CD4-positive, alpha-beta T cell treated with Interleukin-6 for 4 hours (primary cell): ENCODE measurements around the gene C17orf100.
"Not testable (repeated sequence)": the region's sequence is repeated elsewhere in the genome, so short reads cannot be mapped to it uniquely, and the experiment has no call there.

ENCODE experiments used
- DNase-seq: peaks from one replicate; pipeline ENCODE4 v3.0.0-alpha.2; 2020; ENCODE audit warnings: mixed read lengths

Gene C17orf100

GRCh38 chr17:6641247-6641863 lies 10.2 kb upstream of the C17orf100 start:
- DNase-seq: no peak

DNA sequence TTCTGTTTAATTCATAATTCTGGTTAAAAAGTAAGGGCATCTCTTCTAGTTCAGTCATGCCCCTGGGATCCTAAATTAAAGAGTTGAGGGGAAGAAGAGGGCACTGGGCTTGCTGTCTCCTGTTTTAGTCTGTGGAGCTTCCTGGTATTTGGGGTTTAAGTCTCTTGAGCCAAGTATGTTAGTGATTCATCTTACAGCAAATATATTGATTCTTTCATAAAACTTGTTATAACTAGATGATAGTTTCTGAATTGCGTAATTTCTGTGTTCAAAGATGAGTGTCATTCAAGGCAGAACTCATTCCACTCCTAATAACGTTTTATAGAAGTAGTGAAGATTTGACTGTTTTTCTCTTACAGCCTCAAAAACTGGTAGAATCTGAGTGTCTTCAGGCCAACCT lies 9.0 kb upstream of the C17orf100 start:
- DNase-seq: no peak

DNA sequence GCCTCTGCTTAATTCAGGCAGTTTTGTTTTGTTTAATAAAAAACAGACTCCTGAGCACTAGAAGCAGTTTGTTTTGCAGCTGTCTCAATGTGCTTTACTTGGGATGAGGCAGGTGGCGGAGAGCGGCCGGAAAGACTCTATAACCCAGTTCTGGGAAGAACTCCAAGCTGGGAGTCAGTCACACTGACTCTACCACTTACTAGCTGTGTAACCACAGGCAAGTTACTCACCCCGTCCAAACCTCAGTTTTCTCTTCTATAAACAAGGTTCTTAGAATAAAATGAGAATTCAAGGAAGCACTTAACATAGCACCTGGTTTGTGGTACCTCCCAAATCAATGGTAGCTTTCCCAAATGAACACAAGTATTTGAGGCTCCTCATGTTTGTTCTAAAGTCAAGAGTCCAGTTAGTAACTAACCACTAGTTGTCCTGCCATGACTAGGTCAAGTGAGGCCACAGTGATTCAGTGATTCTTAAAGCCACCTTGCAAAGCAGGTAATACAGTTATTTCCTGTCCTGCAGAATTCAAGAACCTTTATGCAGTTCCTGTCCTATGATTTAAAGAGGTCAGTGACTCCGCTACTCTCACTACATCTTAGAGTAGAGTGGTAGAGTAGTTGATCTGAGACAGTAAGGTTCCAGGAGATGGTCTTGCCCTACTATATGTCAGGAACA lies 8.0 kb upstream of the C17orf100 start:
- no peak for DNase-seq

DNA sequence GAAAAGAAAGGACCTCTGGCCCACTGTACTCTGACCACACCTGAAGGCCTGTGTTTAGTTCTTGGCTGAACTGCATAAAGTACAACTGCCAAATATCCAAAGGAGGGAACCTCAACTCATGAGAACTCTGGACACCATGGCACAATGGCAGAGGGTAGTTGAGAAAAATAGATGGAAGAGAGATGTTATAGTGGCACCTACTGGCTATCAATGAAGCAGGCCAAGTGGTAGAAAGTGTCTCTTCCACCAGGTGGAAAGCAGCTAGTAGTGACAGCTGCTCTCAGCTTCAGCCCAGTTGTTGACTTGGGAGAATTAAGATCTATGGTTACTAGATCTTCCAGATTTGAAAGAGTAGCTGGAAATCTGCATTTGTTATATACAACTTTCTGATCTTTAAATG lies 3.4 kb upstream of the C17orf100 start:
- DNase-seq: no peak

DNA sequence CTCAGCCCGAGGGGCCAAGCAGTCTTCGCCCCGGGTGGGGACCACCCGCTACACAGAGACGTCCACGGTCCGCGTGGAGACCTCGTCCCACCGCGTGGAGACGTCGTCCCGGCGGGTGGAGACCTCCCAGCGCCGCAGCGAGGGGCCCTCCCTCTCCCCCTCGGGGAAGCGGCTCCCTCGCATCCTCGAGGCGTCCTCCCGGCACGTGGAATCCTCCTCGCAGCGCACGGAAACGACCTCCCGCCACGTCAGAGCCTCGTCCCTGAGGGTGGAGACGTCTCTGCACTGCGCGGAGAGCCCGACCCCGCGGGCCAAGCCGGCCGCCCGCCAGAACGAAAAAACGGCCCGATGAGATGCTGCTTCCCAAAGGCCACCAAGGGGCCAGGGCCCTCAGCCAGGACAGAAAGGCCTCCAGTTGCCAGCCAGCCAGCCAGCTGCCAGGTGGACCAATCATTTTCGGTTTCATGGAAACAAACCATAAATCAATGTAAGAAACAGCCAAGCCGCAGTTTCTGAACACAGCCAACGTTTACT lies 424 bp downstream of the C17orf100 start:
- DNase-seq: peak; percentile 57

DNA sequence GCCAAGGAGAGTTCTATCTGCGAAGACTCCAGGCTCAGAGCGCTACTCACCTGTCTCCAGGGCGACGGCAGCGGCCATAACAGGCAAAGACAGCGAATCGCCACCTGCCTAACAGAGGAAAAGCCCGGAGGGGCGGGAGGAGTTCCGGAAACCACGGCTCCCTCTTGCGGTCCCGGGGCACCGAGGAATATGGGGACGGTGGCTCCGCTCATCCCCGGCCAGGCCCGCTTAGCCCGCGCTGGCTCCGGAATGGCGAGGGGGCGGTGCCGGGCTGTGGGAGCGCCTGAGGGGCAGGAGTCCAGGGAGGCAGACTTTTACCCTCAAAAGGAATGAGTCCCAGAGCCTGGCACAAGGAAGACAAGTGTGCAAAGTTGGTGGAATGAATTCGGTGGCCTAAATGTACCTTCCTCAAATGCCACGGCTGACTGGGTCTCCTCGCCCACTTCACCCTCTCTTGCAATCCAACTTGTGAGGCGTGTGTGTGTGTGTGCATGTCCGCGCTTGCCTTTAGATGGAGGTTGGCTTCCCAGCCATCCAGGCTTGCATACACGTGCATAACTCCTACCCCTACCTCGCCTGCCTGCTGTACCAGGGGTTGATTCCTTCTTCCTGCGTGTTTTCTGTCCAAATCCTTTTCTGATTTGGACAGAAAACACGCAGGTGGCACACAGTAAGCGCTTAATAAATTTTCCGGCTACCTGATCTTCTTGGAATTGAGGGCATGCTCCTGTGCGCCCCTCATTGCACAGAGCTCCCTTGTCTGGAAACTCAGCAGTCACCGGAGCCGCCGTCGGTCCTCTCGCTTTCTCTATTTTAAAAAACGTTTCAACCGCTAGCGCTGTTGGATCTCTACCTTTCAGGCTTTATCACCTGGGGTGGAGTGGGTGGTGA lies 3.5 kb downstream of the C17orf100 start:
- DNase-seq: no peak

DNA sequence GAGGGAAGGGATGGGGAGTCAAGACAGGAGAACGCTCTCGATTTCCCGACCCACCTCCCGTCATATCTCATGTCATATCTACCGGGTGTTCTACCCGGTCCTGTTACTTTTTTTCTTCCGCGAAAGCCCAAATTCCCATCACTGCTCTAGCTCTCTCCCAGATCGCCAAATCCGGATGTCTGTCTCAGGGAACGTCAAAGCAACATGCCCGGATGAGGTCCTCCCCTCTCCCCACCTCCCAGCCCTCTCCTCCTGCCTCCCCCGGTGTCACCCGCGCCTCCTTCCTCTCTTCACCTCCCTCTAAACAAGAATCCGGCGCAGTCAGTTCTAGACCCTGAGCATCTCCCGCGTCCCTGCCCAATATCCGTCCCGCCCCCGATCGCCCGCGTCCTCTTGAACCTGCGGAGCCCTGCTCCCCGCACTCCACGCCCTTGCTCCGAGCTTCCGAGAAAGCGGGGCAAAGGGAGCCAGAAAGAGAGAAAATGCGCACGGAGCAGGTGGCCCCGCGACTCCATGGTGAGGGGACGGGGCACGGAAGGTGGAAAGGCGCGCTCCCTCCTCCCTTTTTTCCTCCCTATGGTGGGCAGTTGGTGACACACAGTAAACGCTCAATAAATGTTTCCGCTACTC lies 4.3 kb downstream of the C17orf100 start:
- DNase-seq: not testable (repeated sequence)

DNA sequence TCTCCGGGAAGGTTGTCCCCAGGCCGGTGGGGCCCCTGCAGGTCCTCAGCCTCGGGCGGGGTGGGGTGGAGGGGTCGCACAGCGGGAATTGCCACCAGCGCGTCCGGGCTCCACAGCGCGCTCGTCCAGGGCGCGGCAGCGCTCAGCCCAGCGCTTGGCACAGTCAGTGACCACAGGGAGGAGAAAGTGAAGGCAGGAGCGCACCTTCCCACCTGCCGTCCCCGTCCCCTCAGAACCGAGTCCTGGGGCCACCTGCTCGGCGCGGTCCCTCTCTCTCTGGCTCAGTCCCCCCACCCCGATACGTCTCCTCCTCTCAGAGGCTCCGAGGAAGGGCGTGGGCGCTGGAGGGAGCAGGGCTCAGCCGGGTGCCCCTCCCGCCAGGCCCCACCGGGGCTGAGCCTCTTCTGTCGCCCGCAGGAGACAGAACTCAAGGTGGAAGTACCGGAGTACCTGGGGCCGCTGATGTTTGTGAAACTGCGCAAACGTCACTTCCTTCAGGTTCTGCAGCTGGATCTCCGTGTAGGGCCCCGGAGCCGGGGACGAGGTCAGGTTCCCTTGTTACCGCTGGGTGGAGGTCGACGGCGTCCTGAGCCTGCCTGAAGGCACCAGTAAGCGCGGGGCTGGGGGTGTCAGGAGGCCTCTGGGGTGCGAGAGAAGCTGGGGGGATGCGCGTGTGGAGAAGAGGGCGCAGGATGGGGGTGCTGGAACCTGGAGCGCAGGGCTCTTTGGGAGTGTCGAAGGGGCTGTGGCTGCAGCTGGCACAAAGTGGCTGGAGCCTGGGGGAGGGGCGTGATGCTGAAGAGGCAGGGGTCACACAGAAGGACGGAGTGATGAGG lies 5.5 kb downstream of the C17orf100 start:
- peak; percentile 72 for DNase-seq

GRCh38 chr17:6657633-6658287 lies 6.2 kb downstream of the C17orf100 start:
- no peak for DNase-seq

- not testable (repeated sequence) for DNase-seq
These were observed 6.8 kb downstream of the C17orf100 start for GRCh38 chr17:6658411-6658810.

- no peak for DNase-seq
These were observed 8.5 kb downstream of the C17orf100 start for GRCh38 chr17:6660101-6660500.

DNA sequence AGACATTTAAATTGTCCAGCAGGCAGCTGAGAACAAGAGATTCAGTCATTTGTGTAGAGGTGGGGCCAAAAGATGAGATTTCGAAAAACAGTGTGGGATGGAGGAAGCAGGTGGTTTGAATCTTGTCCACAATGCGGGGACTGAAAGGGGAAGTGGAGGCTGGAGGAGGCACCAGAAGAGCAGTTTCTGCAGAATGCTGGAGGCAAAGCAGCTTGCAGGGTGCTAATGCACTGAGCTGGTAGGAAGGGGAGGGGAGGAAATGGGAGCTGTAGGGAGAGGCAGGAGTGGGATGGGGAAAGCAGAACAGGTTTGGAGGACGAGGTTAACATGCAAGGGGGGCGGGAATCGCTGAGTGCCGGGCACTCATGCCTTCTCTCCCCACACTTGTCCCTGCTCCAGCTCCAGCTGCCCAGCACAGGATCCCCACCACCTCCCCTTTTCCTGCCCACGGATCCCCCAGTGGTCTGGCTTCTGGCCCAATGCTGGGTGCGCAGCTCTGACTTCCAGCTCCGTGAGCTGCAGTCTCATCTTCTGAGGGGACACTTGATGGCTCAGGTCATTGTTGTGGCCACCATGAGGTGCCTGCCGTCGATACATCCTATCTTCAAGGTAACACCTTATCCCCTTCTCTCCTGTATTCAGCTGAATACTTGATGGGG lies 9.4 kb downstream of the C17orf100 start:
- no peak for DNase-seq

DNA sequence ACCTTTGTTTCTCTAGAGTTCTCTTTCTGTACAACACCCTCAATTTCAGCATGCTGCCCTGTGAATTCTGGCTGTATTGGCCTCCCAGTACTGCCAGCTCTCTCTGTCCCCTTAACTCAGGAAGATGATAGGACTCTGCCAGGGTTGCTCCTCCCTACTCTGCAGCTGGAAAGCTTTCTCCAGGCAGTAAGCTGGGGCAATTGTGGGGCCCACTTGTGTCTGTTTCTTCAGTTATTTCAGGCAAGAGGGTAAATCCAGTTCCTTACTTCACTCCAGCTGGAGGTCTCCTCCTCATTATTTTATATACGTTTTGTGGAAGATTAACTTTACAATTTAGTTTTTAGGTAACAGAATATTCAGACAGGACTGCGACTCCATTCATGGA lies 9.9 kb downstream of the C17orf100 start:
- DNase-seq: no peak

DNA sequence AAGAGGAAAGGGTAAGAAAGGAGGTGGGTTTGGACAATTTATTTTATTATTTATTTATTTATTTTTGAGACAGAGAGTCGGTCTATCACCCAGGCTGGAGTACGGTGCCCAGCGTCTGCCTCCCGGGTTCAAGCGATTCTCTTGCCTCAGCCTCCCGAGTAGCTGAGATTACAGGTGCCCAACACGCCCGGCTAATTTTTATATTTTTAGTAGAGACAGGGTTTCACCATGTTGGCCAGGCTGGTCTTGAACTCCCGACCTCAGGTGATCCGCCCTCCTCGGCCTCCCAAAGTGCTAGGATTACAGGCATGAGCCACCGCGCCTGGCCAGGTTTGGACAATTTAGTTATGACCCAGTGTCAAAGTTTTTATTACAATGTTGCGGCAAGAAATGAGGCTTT lies 11.6 kb downstream of the C17orf100 start:
- not testable (repeated sequence) for DNase-seq

DNA sequence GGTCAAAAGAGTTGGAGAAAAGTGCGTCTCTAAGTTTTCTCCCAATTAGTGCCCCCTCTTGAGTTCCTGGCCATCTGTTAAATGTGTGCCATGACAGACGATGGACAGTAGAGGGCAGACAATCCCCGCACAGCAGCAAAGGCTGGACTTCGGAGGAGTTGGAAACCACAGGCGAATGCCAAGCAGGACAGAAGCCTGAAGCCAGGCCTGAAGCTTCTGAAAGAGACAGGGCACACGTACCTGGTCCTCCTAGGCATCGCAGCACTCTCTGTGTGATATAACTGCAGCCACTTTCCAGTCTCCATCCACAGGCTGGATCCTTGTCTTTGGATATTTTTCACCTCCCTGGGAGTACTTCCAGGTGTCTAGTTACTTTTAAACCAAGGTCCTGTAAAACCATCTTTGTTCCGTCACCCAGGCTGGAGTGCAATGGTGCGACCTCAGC lies 14.5 kb downstream of the C17orf100 start:
- DNase-seq: peak; percentile 57

- no peak for DNase-seq
These were observed 15.0 kb downstream of the C17orf100 start for GRCh38 chr17:6666557-6666956.

- no peak for DNase-seq
These were observed 16.0 kb downstream of the C17orf100 start for GRCh38 chr17:6667516-6667915.

GRCh38 chr17:6668219-6668618 lies 16.7 kb downstream of the C17orf100 start:
- DNase-seq: no peak

- no peak for DNase-seq
These were observed 17.3 kb downstream of the C17orf100 start for GRCh38 chr17:6668727-6669425.
